ENCODE measurements around the gene MACROD2.
"Not testable (repeated sequence)": the region's sequence is repeated elsewhere in the genome, so short reads cannot be mapped to it uniquely, and the experiment has no call there.

MACROD2 gene

DNA sequence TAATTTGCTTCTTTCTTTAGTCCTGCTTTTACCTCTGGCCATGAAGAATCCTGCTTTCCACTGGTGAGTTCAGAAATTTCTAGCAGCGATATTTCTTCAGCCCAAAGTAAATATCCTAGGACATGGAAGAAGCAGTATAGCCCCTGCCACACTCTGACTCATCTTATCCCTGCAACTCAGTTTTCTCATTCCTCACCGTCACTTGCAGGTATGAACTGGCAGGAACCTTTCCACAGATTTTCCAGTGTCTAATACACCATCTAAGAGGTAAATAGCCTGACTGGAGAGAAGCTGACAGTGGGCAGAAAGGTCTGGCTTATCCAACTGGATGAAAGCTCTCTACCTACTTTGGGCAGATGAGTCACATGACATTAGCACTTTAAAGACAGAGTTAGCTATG lies 1158.8 kb downstream of the MACROD2 start:
- no peak for DNase-seq (ENCODE audit: low read depth in 2 of 2)

DNA sequence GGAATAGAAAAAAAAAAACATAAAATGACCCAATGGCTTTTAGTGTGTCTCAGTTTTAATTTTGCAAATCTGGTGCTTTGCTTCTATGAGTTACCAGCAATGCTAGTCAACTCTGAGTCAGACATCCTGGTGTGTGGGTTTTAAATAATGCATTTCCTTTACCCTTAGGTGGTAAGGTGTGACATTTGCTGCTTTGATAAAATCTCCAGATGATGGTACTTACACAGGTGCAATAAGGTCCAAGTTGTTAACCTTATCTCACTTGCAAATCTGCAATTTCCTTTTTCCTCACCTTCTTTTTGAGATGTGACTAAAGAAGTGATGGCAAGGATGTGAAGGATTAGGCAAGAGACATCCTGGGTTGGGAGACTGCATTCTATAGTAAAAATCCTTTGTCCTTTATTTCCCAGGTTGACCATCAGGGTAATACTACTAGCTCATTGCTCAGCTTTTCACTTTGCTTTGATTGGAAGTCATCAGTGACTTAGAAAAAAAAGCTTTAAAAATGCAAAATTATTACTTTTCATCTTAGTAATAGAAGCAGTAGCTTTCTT lies 1160.6 kb downstream of the MACROD2 start:
- no peak for DNase-seq (ENCODE audit: low read depth in 2 of 2)

DNA sequence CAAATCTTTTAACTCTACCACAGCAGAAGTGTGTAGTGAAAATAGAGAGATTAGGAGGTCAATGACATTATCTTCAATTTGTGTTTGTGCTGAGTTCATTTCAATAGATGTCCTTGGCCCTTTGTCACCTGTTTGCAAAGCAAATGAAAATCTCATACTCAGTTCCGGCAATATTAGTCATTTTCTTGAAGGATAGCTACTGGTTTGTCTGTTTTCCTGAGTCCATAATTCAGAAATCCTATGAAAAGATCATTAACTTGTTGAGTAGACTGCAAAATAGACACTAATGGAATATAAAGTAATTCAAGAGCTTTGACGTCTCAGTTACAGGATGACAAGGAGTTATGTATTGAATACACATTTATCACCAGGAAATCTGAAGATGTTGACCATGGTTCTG lies 1163.2 kb downstream of the MACROD2 start:
- no peak for DNase-seq (ENCODE audit: low read depth in 2 of 2)

DNA sequence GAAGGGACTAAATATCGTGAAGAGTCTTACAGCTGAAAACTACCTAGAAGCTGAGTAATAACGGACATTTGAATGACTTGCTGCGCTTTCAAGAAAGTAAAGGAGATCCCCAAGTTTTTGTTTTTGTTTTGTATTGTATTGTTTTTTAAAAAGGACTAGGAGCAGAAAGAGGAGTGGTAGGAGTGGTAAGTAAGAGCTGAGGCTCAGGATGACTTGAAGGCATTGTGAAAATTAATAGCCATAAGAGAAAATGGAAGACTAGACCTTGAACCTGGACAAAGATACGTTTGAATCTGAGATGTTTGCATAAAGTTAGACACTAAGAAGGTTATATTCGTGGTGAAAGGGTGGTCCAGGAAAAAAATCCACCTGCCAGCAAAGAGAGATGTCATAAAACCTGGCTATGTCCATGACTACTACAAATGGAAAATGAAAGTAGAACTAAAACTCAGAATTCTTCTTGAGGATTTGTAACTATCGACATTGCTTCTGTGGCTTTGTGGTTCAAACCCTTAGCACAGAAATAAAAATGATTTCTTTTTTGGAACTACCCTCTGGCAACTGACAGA lies 1166.8 kb downstream of the MACROD2 start:
- DNase-seq (ENCODE audit: low read depth in 2 of 2), result no peak

DNA sequence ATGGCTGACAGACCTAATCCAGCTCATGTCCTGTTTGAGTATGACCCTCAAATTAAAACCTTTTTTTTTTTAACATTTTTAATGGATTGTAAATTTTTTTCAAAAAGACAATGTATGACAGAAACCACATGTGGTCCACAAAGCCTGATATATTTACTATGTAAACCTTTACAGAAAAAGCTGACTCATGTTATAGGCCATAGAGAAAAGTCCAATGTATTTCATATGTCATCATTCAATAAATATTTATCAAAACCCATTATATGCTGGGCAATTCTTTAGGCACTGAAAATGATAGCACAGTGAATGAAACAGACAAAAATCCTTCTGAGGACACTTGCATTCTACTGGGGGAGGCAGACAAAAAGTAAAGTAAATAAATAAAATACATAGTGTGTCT lies 1168.3 kb downstream of the MACROD2 start:
- no peak for DNase-seq (ENCODE audit: low read depth in 2 of 2)

DNA sequence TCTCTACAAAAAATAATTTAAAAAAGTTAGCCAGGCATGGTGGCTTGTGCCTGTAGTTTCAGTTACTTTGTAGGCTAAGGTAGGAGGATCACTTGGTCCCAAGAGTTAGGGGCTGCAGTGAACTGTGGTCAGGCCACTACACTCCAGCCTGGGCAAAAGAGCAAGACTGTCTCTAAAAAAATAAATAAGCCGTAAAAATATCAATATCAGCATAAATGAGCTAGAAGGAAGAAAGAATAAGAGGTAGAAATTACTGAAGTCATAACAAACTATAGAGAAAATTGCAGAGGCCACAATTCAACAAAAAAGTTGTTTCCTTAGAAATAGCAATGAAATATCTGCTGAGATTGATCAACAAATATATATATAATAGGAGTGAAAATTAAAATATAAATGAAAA lies 1169.4 kb downstream of the MACROD2 start:
- DNase-seq (ENCODE audit: low read depth in 2 of 2), result no peak

DNA sequence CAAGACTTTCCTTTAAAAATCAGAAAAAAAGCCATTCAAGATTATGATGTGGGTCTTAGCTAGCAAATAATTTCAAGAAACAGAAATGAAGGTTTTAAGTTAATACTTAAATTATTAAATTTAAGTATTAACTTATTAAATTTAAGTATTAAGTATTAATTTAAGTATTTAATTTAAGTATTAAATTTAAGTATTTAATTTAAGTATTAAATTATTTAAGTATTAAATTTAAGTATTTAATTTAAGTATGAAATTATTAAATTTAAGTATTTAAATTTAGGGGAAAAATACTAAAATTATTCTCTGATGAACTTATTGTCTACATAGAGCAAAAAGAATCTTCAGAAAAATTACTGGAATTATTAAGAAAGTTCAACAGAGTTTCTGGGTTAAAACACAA lies 1171.4 kb downstream of the MACROD2 start:
- no peak for DNase-seq (ENCODE audit: low read depth in 2 of 2)

DNA sequence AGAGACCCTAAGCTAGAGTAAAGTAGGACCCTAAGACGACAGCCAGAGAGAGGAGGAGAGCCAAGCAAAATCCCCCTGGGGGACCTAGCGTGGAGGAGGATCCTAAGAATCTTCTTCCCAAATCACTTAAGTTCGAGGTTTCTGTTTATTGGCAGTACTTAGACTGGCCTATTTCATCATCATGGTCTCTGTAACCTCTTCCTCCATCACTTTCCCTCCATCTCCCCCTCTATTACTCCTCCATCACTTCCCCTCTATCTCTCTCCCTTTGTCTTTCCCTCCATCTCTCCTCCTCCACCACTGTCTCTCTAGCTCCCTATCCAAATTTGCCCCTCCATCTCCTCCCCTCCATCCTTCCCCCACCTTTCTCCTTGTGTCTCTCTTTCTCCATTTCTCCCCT lies 1175.7 kb downstream of the MACROD2 start:
- DNase-seq (ENCODE audit: low read depth in 2 of 2), result no peak

DNA sequence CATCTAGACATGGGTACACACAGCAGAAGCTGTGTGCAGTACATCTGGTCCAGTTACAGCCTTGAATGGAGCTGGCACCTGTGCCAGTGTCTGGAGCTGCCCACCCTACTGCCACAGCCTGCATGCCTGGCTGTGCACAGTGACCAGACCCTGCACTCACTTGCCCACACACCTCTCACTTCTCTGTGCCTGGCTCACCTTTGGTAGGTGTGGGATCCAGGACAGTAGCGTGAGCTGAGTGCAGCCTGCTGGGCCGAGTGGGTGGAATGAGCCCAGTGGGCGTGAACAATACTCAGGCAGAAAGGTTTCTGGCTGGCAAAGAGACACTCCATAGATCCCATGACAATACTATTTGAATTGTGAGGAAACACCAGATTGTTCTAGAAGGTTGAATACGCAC lies 1181.6 kb downstream of the MACROD2 start:
- no peak for DNase-seq (ENCODE audit: low read depth in 2 of 2)

DNA sequence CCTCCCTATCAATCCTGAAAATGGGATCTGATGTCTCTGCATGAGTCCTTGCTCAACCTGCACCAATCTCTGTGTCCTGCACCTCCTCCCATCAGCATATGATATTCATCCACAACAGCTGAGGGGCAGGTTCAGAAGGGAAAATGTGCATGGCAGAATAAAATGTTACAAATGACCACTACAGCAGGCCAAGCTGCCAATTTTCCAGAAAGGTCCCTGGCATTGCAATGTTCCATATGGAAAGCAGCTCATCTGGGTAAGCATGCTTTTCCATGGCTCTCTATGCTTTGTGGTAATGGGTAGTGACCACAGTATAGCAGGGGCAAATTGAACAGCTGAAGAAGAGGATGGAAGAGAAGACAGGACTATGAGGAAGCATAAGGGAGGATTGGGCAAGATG lies 1183.3 kb downstream of the MACROD2 start:
- DNase-seq (ENCODE audit: low read depth in 2 of 2), result no peak

DNA sequence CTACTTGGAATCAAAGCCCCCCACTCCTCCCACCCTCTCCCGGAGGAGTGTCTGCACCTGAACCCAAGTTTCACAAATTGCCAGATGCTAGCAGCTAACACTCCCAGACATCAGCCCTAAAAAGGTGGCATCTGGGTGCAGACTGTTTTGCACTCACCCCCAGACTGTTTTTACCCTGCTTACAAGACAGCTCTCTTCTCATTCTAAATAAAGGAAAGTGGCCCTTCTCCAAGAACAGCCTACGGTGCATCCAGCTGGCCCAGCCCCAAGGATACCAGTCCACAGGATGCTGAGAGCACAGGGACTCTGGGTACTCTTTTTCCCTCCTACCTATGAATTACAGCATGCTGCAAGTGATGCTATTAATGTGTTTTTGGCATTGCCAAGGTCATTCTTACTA lies 1184.1 kb downstream of the MACROD2 start:
- no peak for DNase-seq (ENCODE audit: low read depth in 2 of 2)

DNA sequence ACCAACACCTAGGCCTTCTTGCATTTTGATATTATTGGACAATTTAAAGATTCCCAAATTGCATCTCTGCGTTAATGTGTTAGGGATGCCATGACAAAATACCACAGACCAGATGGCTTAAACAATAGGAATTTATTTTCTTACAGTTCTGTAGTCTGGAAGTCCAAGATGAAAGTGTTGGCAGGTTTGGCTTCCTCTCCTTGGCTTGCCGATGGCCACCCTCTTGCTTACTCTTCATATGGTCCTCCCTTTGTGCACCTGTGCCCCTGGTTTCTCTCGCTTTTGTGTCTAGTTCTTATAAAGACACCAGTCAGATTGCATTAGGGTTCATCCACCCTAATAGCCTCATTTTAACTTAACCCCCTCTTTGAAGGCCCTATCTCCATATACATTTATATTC lies 1184.5 kb downstream of the MACROD2 start:
- no peak for DNase-seq (ENCODE audit: low read depth in 2 of 2)

DNA sequence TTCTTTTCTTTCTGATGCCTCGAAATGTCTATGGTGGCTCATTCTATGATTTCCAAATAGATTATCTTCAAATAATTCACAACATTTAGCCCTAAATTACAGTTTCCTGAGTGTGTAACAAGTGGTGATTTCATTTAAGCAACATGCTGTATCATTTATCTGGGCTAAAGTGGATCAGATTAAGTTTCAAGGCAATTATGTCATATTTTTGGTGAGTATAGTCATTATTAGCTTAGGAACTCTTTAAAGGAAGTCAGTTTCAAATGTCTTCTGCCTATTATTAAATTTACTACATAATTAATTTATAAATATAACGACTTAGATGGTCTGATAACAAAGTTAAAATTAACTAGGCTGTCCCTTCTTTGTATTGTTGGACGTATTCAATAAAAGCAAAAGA lies 1190.0 kb downstream of the MACROD2 start:
- no peak for DNase-seq (ENCODE audit: low read depth in 2 of 2)

DNA sequence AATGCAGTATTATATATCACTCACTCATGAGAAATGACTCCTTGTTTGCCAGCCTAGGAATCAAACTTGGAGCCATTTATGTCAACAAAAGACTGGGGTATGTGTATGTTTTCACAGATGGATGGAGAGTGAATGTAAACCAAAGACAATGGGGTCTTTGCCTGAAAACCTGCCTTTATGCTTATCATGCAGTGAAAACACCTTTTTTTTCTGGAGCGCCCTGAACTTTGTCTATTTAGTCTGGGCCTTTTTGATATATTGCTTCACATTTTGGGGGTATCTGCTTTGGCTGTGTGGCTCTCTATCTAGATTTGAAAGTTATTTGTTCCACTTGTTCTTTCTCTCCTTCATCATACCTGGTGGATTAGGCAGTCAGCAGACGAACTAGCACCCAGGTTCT lies 1190.6 kb downstream of the MACROD2 start:
- no peak for DNase-seq (ENCODE audit: low read depth in 2 of 2)

DNA sequence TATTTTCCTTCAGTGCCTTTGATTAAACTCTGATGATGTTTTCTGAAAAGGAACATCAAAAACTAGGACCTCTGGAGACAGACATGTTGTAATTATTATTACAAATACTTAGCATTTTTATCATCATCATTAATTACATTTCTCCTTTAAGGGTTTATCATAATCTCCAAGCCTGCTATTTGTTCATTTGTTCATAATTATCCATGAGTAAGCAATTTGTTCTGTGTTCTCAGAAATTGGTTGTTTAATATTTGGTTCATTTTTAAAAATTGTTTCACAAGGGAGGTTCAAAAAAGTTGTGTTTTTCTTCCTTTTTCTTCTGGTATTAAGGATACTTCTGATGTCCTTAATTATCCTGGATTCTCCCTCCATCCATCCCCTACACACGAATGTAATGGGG lies 1192.3 kb downstream of the MACROD2 start:
- no peak for DNase-seq (ENCODE audit: low read depth in 2 of 2)

DNA sequence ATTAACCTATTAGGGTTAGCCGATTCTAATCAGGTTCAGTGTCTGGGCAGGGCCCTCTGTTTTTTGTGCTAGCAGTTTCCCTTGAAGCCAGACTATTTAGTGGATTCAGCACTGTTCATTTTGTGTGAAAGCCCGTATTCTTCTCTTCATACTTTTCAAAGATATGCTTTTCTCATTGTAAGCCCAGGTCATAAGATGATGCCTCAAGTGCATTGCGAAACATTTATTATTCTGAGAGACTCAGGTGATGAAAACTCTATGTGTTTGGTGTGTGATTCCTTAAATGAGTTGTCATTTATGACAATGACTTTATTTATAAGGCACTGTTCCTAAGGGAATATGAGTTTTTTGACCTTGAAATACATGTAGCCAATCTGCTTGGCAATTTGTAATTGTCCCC lies 1193.1 kb downstream of the MACROD2 start:
- DNase-seq (ENCODE audit: low read depth in 2 of 2), result no peak

DNA sequence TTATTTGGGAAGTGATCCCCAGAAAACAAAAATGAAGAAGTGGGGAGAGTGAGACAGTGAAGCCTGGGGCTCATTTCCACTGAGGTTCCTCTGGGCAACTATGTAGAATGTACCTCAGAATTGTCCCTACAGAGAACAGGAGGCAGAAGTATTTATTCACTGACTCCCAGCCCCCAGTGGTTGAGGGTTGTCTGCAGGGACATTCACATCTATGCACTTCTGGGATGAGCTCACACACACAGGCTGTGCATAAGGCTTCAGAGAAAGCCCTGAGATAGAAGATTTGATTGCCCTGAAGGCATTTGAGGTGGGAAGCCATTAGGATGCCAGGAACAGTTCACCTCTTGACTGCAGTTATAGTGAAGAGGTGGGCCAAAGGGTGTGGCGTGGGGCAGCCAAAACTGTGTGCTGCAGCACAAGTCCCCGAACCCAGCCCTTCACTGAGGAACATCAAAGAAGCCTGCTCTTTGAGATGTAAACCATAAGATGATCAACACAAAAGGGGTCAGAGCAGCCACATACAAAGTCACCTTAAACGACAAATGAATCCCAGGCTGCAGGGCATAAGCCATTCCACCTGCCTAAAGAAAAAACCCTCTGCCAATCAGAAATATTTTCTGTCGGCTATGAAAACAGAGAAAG lies 1195.9 kb downstream of the MACROD2 start:
- no peak for DNase-seq (ENCODE audit: low read depth in 2 of 2)

DNA sequence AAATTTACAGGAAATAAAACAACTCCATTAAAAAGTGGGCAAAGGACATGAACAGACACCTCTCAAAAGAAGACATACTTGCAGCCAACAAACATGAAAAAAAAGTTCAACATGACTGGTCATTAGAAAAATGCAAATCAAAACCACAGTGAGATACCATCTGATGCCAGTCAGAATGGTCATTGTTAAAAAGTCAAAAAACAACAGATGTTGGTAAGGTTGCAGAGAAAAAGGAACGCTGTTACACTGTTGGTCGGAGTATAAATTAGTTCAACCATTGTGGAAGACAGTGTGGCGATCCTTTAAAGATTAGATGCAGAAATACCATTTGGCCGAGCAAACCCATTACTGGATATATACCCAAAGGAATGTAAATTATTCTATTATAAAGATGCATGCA lies 1200.1 kb downstream of the MACROD2 start:
- no peak for DNase-seq (ENCODE audit: low read depth in 2 of 2)

DNA sequence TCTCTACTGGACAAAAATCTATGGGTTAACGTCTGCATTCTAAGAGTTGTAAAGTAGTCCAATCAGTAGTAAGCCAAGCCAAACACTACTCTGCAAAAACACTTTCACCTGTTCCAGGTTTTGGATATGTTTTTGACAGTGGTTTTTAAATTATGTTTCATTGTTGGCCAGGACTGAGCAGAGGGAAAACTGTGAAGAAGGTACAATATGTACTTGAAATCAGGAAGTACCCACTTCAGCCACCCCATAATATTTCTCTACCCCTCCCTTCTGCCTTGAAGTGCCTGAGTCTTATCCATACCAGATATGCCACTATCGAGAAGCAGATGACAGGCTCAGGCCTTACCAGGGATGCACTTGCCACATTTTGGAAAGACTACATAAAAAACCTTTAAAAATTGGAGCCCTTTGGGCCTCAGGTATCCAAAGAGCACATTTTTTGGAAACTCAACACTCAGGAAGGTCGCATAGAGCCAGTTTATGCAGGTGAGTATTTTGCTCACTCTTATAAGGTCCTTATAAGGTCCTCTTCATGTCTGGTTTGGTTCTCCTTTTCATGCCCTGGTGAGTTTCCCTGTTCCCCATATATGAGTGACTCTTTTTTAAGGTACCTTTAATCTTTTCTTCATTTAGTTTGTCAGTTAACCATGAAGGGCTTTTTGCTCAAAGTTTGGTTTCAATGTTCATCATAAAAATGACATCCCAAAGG lies 1201.4 kb downstream of the MACROD2 start:
- no peak for DNase-seq (ENCODE audit: low read depth in 2 of 2)

DNA sequence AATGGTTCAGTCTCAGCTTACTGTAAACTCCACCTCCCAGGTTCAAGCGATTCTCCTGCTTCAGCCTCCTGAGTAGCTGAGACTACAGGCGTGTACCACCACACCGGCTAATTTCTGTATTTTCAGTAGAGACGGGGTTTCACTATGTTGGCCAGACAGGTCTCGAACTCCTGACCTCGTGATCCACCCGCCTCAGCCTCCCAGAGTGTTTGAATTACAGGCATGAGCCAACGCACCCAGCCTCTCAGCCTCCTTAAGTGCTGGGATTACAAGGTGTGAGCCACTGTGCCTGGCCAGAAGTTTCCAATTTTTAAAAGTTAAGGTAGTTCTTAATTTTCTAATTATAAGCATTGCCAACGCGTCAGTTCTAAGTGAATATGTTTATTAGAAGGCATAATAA lies 1202.7 kb downstream of the MACROD2 start:
- DNase-seq (ENCODE audit: low read depth in 2 of 2), result not testable (repeated sequence)

DNA sequence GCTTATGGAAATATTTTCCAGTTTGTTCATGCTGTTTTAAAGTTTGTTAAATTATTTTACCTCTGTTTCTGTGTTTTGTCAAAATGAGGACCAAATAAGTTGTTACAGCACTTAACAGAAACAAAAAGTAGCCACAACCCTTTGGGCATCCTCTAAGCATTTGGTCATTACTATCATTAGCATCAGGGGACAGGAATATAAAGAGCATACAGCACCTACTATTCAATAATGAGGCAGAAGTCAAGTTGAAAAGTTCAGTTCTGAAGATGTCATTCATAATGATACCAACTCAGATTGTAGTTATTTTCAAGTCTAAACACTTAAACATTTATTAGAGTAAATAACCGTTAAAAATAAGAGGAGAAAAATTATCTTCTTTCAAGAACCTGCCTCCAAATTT lies 1204.4 kb downstream of the MACROD2 start:
- no peak for DNase-seq (ENCODE audit: low read depth in 2 of 2)

DNA sequence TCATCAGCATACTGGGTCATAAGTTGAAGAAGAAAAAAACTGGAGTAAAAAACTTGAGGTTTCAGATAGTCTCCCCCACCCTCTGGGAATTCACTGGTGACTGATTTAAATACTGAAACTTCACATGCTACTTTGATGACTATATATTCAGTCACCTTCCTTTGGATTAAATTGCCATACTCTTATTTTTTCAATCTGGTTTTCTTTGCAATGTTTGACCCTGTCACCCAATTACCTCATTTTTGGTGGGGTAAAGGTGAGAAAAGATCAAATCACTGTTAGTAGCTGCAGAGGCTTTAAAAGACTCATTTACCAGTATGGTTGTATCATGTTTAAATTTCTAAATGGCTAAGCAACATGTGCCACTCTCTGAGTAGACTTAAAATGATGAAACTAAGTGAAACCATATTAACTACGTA lies 1204.8 kb downstream of the MACROD2 start:
- no peak for DNase-seq (ENCODE audit: low read depth in 2 of 2)

DNA sequence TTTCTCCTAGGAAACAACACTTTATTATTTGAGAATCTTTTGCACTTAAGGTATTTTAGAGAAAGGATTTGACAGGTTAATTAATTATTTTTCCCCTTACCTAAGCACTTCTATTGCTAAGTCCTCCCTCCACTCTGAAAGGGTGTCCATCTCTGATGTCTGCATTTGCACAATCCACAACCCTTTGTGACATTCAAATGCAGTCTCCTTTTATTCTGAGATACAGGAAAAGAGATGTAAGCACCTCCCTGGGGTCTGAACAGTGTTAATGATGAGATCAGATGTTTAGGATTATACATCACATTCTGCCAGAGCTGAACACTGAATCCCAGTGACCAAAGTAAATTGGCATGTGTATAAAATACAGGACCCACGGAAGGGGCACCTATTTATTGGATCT lies 1206.3 kb downstream of the MACROD2 start:
- no peak for DNase-seq (ENCODE audit: low read depth in 2 of 2)
